ENCODE measurements around the gene CFB.

The CFB gene

DNA sequence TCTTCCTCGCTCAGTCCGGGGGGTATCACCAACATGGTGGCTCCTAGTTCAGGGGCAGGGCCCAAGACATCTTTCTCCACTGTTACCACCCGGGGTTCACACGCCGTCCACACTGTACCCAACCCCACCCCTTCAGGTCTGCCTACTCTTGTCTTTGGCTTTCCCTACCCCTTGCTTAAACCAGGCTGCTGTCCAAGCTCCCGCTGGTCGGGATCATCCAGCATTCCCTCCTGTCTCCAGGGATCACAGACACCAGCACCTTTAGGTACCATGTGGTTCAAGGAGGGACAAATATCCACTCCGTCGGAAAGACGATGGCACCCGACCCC is 12.5 kb downstream of the CFB start:
- no peak for DNase-seq (ENCODE audit: low read depth)
- TF ChIP-seq, protein P1, sequence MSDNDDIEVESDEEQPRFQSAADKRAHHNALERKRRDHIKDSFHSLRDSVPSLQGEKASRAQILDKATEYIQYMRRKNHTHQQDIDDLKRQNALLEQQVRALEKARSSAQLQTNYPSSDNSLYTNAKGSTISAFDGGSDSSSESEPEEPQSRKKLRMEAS (IDR thresholded peaks at IDR 0.05; ENCODE audit: low read depth, low read length), result no peak
- TF ChIP-seq CTCF (IDR thresholded peaks at IDR 0.05; ENCODE audit: low read depth, low read length) (no peak), POLR2A (IDR thresholded peaks at IDR 0.05; ENCODE audit: extremely low read depth, insufficient read length) (no peak), MYC (IDR thresholded peaks at IDR 0.05; ENCODE audit: low read depth, low read length) (no peak)
- peak overlapping the region; percentile 90 for H3K4me3 ChIP-seq (ENCODE audit: low read depth, low read length)

DNA sequence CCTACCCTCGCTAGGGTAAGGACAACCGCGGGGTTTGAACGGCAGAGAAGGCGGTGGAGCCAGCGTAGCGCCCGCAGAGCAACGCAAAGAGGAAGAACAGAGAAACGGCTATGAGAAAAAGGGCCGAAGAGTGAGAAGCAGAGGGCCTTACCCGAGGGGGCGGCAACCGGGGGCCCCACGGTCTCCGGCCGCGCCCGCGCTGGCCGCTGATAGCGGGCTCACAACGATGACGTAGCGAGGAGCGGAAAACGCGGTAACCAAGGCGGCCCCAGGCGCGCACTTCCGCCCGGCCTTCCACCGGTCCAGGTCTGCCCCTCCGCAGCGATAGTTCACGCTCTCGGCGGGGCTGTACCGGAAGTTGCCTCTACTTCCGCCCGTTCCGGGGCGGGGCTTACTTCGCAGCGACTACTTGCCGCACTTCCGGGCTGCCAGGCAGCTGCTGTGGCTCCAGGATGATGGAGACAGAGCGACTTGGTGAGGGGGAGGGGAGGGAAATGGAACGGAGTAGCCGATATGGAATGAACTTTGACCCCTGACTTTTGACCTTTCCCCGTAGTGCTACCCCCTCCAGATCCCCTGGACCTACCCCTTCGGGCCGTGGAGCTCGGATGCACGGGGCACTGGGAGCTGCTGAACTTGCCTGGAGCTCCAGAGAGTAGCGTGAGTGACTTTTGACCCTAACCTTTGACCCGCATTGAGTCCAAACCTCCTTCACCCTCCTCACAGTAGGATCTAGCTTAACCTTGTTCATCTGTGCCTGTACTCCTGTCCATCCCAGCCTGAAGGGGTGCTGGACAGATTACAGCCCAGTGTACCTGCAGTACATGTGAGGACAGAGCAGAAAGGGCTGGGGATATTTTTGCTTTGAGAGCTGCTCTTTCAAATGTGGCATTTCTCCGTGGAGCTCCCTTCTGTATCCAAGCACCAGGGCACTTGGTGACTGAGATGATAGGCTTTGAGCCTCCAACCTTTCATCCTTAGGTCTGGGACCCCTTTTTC is 13.1 kb downstream of the CFB start, which contains the start of the genes NELFE and SKIC2:
Gene NELFE (minus strand): TSS at position 231 of the 999 bp plus-strand sequence. CDS start 525 bp downstream, outside the sequence.
Gene SKIC2 (plus strand): TSS at position 435 of the 999 bp plus-strand sequence. CDS start 18 bp downstream, at position 453.
- TF ChIP-seq MYC (IDR thresholded peaks at IDR 0.05; ENCODE audit: low read depth, low read length) (peak; percentile 64; the same call in 1 of the 2 replicates), CTCF (IDR thresholded peaks at IDR 0.05; ENCODE audit: low read depth, low read length) (no peak), POLR2A (IDR thresholded peaks at IDR 0.05; ENCODE audit: extremely low read depth, insufficient read length) (peak; percentile 54)
- TF ChIP-seq, protein P1 (IDR thresholded peaks at IDR 0.05; ENCODE audit: low read depth, low read length), result peak; percentile 50
- H3K4me3 ChIP-seq (ENCODE audit: low read depth, low read length), result peak within 1 kb of the TSS; percentile 90
- peak; percentile 99 for DNase-seq (ENCODE audit: low read depth)

- no peak overlapping the region for H3K4me3 ChIP-seq (ENCODE audit: low read depth, low read length)
- no peak for TF ChIP-seq MYC (IDR thresholded peaks at IDR 0.05; ENCODE audit: low read depth, low read length)
- no peak for DNase-seq (ENCODE audit: low read depth)
Measured at GRCh38 chr6:31961616-31962015, 15.7 kb downstream of the CFB start.

- no peak overlapping the region for H3K4me3 ChIP-seq (ENCODE audit: low read depth, low read length)
- TF ChIP-seq POLR2A (IDR thresholded peaks at IDR 0.05; ENCODE audit: extremely low read depth, insufficient read length) (no peak), MYC (IDR thresholded peaks at IDR 0.05; ENCODE audit: low read depth, low read length) (no peak), CTCF (IDR thresholded peaks at IDR 0.05; ENCODE audit: low read depth, low read length) (no peak)
- TF ChIP-seq, protein P1 (IDR thresholded peaks at IDR 0.05; ENCODE audit: low read depth, low read length), result no peak
- DNase-seq (ENCODE audit: low read depth), result no peak
Measured at GRCh38 chr6:31963921-31964320, 18.0 kb downstream of the CFB start.

DNA sequence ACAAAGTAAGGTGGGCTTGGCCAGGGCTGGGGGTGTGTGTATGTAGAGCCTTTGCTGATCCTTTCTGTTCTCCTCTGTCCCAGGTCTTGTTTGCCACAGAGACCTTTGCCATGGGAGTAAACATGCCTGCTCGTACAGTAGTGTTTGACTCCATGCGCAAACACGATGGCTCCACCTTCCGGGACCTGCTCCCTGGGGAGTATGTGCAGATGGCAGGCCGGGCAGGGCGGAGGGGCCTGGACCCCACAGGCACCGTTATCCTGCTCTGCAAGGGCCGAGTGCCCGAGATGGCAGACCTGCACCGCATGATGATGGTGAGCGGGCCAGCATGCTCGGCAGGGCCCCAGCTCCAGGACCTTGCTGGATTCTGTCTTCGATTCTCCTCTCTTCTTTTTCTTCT is 19.8 kb downstream of the CFB start:
- no peak for DNase-seq (ENCODE audit: low read depth)
- no peak overlapping the region for H3K4me3 ChIP-seq (ENCODE audit: low read depth, low read length)
- TF ChIP-seq POLR2A (IDR thresholded peaks at IDR 0.05; ENCODE audit: extremely low read depth, insufficient read length) (no peak), CTCF (IDR thresholded peaks at IDR 0.05; ENCODE audit: low read depth, low read length) (no peak), MYC (IDR thresholded peaks at IDR 0.05; ENCODE audit: low read depth, low read length) (no peak)
- TF ChIP-seq, protein P1 (IDR thresholded peaks at IDR 0.05; ENCODE audit: low read depth, low read length), result no peak

GRCh38 chr6:31966506-31966905 is 20.6 kb downstream of the CFB start:
- TF ChIP-seq POLR2A (IDR thresholded peaks at IDR 0.05; ENCODE audit: extremely low read depth, insufficient read length), result no peak
- TF ChIP-seq MYC (IDR thresholded peaks at IDR 0.05; ENCODE audit: low read depth, low read length), result no peak
- TF ChIP-seq, protein P1 (IDR thresholded peaks at IDR 0.05; ENCODE audit: low read depth, low read length), result no peak
- no peak for TF ChIP-seq CTCF (IDR thresholded peaks at IDR 0.05; ENCODE audit: low read depth, low read length)
- no peak overlapping the region for H3K4me3 ChIP-seq (ENCODE audit: low read depth, low read length)
- DNase-seq (ENCODE audit: low read depth), result no peak

Measured in NB4 (cell line).